ENCODE data around the gene ISG20. TPM values are rescaled to one million over a fixed set of nuclear protein-coding genes. Genes with fewer than 3 reads are reported as not detected.

ISG20 gene
- total RNA-seq, 2 experiments from 2014 or later, result 310 to 345 TPM

DNA sequence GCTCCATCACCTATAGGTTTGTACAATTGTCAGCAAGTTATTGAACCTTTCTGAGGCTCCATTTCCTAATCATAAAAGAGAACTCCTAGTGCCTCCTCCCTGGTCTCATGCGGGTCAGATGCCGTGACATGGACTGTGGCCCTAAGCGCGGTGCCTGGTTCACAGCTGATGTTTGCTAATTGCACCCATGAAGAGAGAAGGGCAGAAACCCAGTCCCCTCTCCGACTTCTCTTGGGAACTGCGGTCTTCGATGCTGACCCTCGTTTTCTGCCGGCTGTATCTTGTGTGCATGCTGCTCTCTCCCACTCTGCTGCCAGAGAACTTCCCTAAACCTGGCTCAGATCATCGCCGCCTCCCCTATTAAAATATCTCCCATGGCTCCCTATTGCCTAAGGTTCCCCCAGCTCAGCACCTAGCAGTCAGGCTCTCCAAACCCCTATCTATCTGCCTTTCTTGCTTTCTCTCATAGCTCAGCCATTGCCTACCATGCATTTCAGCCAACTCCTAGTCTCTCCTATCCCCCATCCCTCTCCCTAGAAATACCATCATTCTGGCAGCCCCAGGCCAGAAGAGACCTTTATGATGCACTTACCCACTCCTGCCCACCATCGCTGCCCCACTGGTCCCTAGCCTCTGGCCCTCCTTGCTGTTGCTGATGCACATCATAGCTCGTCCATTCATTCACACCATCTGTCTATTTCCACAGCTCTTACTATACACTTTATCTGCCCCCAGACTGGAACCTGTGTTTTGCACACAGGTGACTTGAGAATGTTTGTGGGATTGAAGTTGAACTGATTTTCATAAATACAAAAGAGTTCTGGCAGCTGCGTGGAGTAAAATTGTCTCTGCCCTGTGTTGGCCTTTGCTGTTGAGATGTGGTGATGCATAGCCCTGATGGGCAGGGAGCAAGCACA lies 6.6 kb downstream of the ISG20 start:
- H3K36me3 ChIP-seq (ENCODE audit: insufficient read depth, low read length), result peaks cover 74% of the 10 kb centered on the region
- peak overlapping the region; percentile 69 for H3K4me3 ChIP-seq (ENCODE audit: low read depth, low read length, poor library complexity, severe bottlenecking)
- H3K4me1 ChIP-seq (ENCODE audit: insufficient read depth, low read length, poor library complexity, severe bottlenecking), result peaks cover 100% of the 10 kb centered on the region
- H3K9me2 ChIP-seq (ENCODE audit: insufficient read depth, low read length), result no peaks in the 10 kb centered on the region
- ChIA-PET CTCF (ENCODE audit: unreplicated experiment) (interaction anchor here (1.3 kb wide), 1 partner anchor 10 kb away, joined by 3 read pairs; no protein-coding TSS in a partner anchor), POLR2A (interaction anchor here (0.6 to 2.4 kb wide), 8 partner anchors 9 to 178 kb away, joined by 3 to 11 read pairs (median 3); partner anchors contain the start of gene MRPS11)
- TSS peak; percentile 75 for BruUV-seq (replicated peaks)
- H3K79me2 ChIP-seq (ENCODE audit: insufficient read depth, low read depth, low read length), result peaks cover 67% of the 10 kb centered on the region
- H3K27ac ChIP-seq (ENCODE audit: low read depth, low read length, poor library complexity, severe bottlenecking), result peak overlapping the region; percentile 97
- H3K4me2 ChIP-seq (ENCODE audit: low read length), result peak overlapping the region; percentile 92
- peaks cover 3% of the 10 kb centered on the region; the same call in 1 of the 2 replicates for H4K20me1 ChIP-seq (ENCODE audit: insufficient read depth, low read length)
- H2AFZ ChIP-seq (ENCODE audit: low read length), result no peak overlapping the region
- DNase-seq (ENCODE audit: low spot score), result peak; percentile 76
- no peak for TF ChIP-seq EZH2phosphoT487 (IDR thresholded peaks at IDR 0.05; ENCODE audit: borderline replicate concordance, low read depth, low read length)
- TF ChIP-seq CTCF (conservative IDR thresholded peaks at IDR 0.05; ENCODE audit: low read length), result no peak
- no peaks in the 10 kb centered on the region for H3K9me3 ChIP-seq (ENCODE audit: low read length)
- intact Hi-C loops (cut with micrococcal nuclease; ENCODE audit: unreplicated experiment), result no loop called here

DNA sequence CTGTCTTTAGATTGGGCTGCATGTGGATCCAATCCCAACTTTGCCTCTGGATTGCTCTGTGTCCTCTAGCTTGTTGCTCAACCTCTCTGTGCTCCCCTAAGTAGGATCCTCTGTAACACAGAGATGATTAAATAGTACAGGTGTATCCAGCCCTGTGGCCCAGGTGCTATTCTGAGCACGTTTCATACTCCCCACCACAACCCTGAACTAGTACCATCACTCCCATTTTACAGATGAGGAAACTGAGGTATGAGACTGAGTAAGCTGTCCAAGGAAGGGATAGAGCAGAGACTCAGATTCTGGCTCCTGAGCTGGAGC lies 7.2 kb downstream of the ISG20 start:
- Histone ChIP-seq H3K27ac (ENCODE audit: low read depth, low read length, poor library complexity, severe bottlenecking) (peak overlapping the region; percentile 97), H3K36me3 (ENCODE audit: insufficient read depth, low read length) (peaks cover 74% of the 10 kb centered on the region), H3K4me2 (ENCODE audit: low read length) (peak overlapping the region; percentile 92), H3K9me3 (ENCODE audit: low read length) (no peaks in the 10 kb centered on the region), H3K79me2 (ENCODE audit: insufficient read depth, low read depth, low read length) (peaks cover 61% of the 10 kb centered on the region), H3K4me3 (ENCODE audit: low read depth, low read length, poor library complexity, severe bottlenecking) (peak overlapping the region; percentile 69), H2AFZ (ENCODE audit: low read length) (no peak overlapping the region), H3K4me1 (ENCODE audit: insufficient read depth, low read length, poor library complexity, severe bottlenecking) (peaks cover 99% of the 10 kb centered on the region), H4K20me1 (ENCODE audit: insufficient read depth, low read length) (peaks cover 3% of the 10 kb centered on the region; the same call in 1 of the 2 replicates), H3K9me2 (ENCODE audit: insufficient read depth, low read length) (no peaks in the 10 kb centered on the region)
- BruUV-seq (replicated peaks), result no TSS peak
- ChIA-PET POLR2A (interaction anchor here (0.9 to 2.4 kb wide), 6 partner anchors 10 to 178 kb away, joined by 3 to 11 read pairs (median 4); partner anchors contain the start of gene MRPS11), CTCF (ENCODE audit: unreplicated experiment) (interaction anchor here (1.3 kb wide), 1 partner anchor 11 kb away, joined by 3 read pairs; no protein-coding TSS in a partner anchor)
- no peak for DNase-seq (ENCODE audit: low spot score)
- intact Hi-C loops (cut with micrococcal nuclease; ENCODE audit: unreplicated experiment), result no loop called here
- TF ChIP-seq EZH2phosphoT487 (IDR thresholded peaks at IDR 0.05; ENCODE audit: borderline replicate concordance, low read depth, low read length) (no peak), CTCF (conservative IDR thresholded peaks at IDR 0.05; ENCODE audit: low read length) (no peak)
